ENCODE data around the gene APOL6.

The APOL6 gene

GRCh38 chr22:35717572-35717971 lies 69.3 kb downstream of the APOL6 start, which contains the start of gene APOL5:
Gene APOL5, plus strand, starts transcription at chr22:35717872. Its CDS starts 0 bp downstream, at chr22:35717872.
- no peak for DNase-seq
- no peaks in the 10 kb centered on the region for H3K79me1 ChIP-seq (ENCODE audit: low read length)
- peaks cover 2% of the 10 kb centered on the region for H3K9me3 ChIP-seq (ENCODE audit: insufficient read depth, low read depth, low read length)
- no peaks in the 10 kb centered on the region for H3K36me3 ChIP-seq (ENCODE audit: control insufficient read depth in 1 of 2, insufficient read depth in 2 of 2, low read length in 2 of 2)
- H3K4me3 ChIP-seq (ENCODE audit: low read depth, low read length): no peak within 1 kb of the TSS
- H3K4me1 ChIP-seq (ENCODE audit: control insufficient read depth in 1 of 2, insufficient read depth in 2 of 2, low read length in 2 of 2): no peaks in the 10 kb centered on the region
- no peak within 1 kb of the TSS for H3K27ac ChIP-seq (ENCODE audit: low read depth, low read length)
- no peaks in the 10 kb centered on the region for H3K79me2 ChIP-seq (ENCODE audit: control insufficient read depth, insufficient read depth, low read length, poor library complexity)
- no peaks in the 10 kb centered on the region for H3K27me3 ChIP-seq (ENCODE audit: insufficient read depth, low read length)
- no peak within 1 kb of the TSS for H3K9ac ChIP-seq (ENCODE audit: low read length)
- H2BK120ac ChIP-seq (ENCODE audit: insufficient read depth, low read length, poor library complexity): no peak within 1 kb of the TSS
- no CpG with 5 or more reads among the region's 3 CpGs for WGBS (ENCODE audit: extremely low coverage, insufficient coverage, insufficient read length)
- no peak within 1 kb of the TSS for H2AK5ac ChIP-seq (ENCODE audit: low read length)
- no peak within 1 kb of the TSS for H3K14ac ChIP-seq (ENCODE audit: low read length)
- no peak within 1 kb of the TSS for H3K23ac ChIP-seq (ENCODE audit: low read length)
- no peak within 1 kb of the TSS for H2AFZ ChIP-seq (ENCODE audit: insufficient read depth, low read length, poor library complexity)
- no peak within 1 kb of the TSS for H2BK12ac ChIP-seq (ENCODE audit: low read length)
- no peak within 1 kb of the TSS for H4K8ac ChIP-seq (ENCODE audit: low read depth, low read length)
- H4K12ac ChIP-seq (ENCODE audit: low read depth, low read length): no peak within 1 kb of the TSS
- no peak within 1 kb of the TSS for H3K4me2 ChIP-seq (ENCODE audit: low read length)
- H3K4ac ChIP-seq (ENCODE audit: low read depth, low read length): no peak within 1 kb of the TSS
- H3K18ac ChIP-seq (ENCODE audit: low read length): no peak within 1 kb of the TSS
- no peak within 1 kb of the TSS for H2BK5ac ChIP-seq (ENCODE audit: low read depth, low read length, poor library complexity)
- H4K91ac ChIP-seq (ENCODE audit: low read depth, low read length): no peak within 1 kb of the TSS

Measured in trophoblast cell (in vitro differentiated cells and primary cell).